Panc1 (cell line): Measurements from ENCODE around the gene CEP85L. TPM values are rescaled to one million over a fixed set of nuclear protein-coding genes. Genes with fewer than 3 reads are reported as not detected.

Experiments
- ATAC-seq: fragments of 200-7000 bp; cut with Tn5 transposase; 2 replicates; pipeline ENCODE4 v1.9.1; 2020; ENCODE audit warnings: mild to moderate bottlenecking, moderate library complexity
- BruUV-seq: library from RNA; stranded (reverse); fragments of 400-500 nt; replicated peaks from 2 replicates; lab custom pipeline; 2021; lab: Mats Ljungman, UMichigan
- CTCF ChIA-PET: fragments of 300-600 bp; sonication (Branson Sonifier 250); formaldehyde crosslinking; loops from one replicate; lab custom pipeline; 2022; ENCODE audit warnings: antibody characterized with exemption; lab: Charles Lee
- POLR2A ChIA-PET: fragments of 300-600 bp; sonication (Branson Sonifier 250); formaldehyde crosslinking; loops from one replicate; lab custom pipeline; 2022; ENCODE audit warnings: antibody characterized with exemption; lab: Charles Lee
- DNase-seq: peaks from one replicate; pipeline ENCODE4 v3.0.0-alpha.2; 2010; ENCODE audit warnings: low read depth, low spot score
- H3K27ac ChIP-seq: 2 replicates; pipeline ENCODE4 v1.5.1; 2011; ENCODE audit warnings: mild to moderate bottlenecking, low read length, inconsistent platforms
- H3K27me3 ChIP-seq: fragments of 200-500 bp; sonication (Bioruptor generic); 2 replicates; pipeline ENCODE4 v1.6.0; 2014; ENCODE audit warnings: low read length, inconsistent platforms; ENCODE audit not compliant: control insufficient read depth, insufficient read depth
- H3K36me3 ChIP-seq: fragments of 200-500 bp; sonication (Bioruptor generic); 2 replicates; pipeline ENCODE4 v1.5.1; 2014; ENCODE audit warnings: inconsistent platforms, mild to moderate bottlenecking, low read length, moderate library complexity; ENCODE audit not compliant: control insufficient read depth, insufficient read depth
- H3K4me1 ChIP-seq: 2 replicates; pipeline ENCODE4 v1.5.1; 2011; ENCODE audit warnings: inconsistent platforms, mild to moderate bottlenecking, low read length, moderate library complexity; ENCODE audit not compliant: control insufficient read depth, insufficient read depth
- H3K4me3 ChIP-seq, 2 experiments: 2 replicates each; pipeline ENCODE4 v1.5.1; 2011 to 2012; ENCODE audit warnings: low read depth in 2 of 2, low read length in 2 of 2, mild to moderate bottlenecking in 2 of 2, inconsistent platforms in 1 of 2, moderate library complexity in 1 of 2
- H3K9me3 ChIP-seq: fragments of 200-500 bp; sonication (Bioruptor generic); 2 replicates; pipeline ENCODE4 v1.5.1; 2014; ENCODE audit warnings: low read depth, mild to moderate bottlenecking, inconsistent platforms, low read length, moderate library complexity; ENCODE audit not compliant: control insufficient read depth, insufficient read depth
- POLR2AphosphoS5 ChIP-seq: IDR thresholded peaks from 2 replicates; pipeline ENCODE4 v1.6.1; 2012; ENCODE audit warnings: mild to moderate bottlenecking, low read depth, low read length, moderate library complexity
- SIN3A ChIP-seq: IDR thresholded peaks from 2 replicates; pipeline ENCODE4 v1.6.1; 2012; ENCODE audit warnings: low read depth, mild to moderate bottlenecking, low read length, moderate library complexity, borderline replicate concordance; ENCODE audit not compliant: insufficient read depth
- TCF7L2 ChIP-seq: IDR thresholded peaks from 2 replicates; pipeline ENCODE4 v1.6.1; 2011; ENCODE audit warnings: mild to moderate bottlenecking, low read depth, low read length, inconsistent platforms
- in situ Hi-C: cut with HindIII; loops from 2 replicates; pipeline ENCODE4 v1.10.0; 2016; ENCODE audit warnings: low sequenced_read_pairs, low pct_unique_long_range_greater_than_20kb
- intact Hi-C: fragments of 100-400 bp; cut with micrococcal nuclease; formaldehyde crosslinking; loops from one replicate; pipeline ENCODE4 v1.10.0; 2022; ENCODE audit not compliant: unreplicated experiment
- total RNA-seq: library from RNA; stranded (reverse); gene quantifications from one replicate; pipeline ENCODE4 v1.2.1, GENCODE V29; 2021; ENCODE audit not compliant: unreplicated experiment
- TF ChIP-seq, protein P1 (sequence below): fragments of 450-650 bp; IDR thresholded peaks from 2 replicates; pipeline ENCODE4 v1.5.1; 2017; ENCODE audit warnings: mild to moderate bottlenecking
- TF ChIP-seq, protein P2 (sequence below), 2 experiments: IDR thresholded peaks; 2 replicates each; pipeline ENCODE4 v1.6.1; 2011 to 2012; ENCODE audit warnings: low read depth in 2 of 2, control low read depth in 1 of 2, low read length in 1 of 2, mild to moderate bottlenecking in 1 of 2, moderate library complexity in 1 of 2; ENCODE audit not compliant: insufficient read depth in 1 of 2

CEP85L gene
- total RNA-seq, 1 experiment from 2014 or later, result 6.7 TPM

DNA sequence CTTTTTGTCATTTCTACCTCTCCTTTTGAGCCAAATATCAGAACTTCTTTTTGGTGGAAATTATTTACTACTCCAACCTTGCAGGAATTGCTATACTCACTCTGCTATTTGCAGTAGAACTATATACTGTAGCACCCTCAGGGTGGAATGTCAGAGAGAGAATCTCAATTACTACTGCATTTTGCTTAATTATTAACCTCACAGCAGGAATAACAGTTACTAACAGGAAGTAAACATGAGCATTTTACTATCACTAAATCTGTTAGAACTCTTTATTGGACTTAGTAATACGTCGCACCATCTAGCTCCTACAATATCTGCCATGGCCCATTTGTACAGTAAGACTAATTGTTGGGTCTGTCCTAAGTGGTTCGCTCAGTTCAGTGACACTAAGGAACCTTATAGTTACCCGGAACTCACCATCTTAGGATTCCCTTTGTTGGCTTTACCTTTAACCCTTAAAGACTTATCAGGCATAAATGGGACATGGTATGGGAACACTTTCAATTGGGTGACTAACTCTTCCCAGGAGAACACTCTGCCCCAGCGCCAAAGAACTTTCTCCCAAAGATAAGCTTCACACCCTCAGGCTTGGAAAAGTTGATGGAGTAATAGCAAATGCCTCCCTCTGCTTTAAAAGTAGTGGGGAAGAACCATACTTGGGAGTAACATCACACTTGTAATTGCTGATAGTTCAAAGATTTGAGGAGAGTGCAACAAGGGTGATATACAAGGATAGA is 64.5 kb downstream of the CEP85L start:
- DNase-seq (no peak), ATAC-seq (no peak)
- H3K27me3 ChIP-seq, result no peaks in the 10 kb centered on the region
- TF ChIP-seq TCF7L2 (no peak), POLR2AphosphoS5 (no peak), SIN3A (no peak)
- TF ChIP-seq, protein P1, sequence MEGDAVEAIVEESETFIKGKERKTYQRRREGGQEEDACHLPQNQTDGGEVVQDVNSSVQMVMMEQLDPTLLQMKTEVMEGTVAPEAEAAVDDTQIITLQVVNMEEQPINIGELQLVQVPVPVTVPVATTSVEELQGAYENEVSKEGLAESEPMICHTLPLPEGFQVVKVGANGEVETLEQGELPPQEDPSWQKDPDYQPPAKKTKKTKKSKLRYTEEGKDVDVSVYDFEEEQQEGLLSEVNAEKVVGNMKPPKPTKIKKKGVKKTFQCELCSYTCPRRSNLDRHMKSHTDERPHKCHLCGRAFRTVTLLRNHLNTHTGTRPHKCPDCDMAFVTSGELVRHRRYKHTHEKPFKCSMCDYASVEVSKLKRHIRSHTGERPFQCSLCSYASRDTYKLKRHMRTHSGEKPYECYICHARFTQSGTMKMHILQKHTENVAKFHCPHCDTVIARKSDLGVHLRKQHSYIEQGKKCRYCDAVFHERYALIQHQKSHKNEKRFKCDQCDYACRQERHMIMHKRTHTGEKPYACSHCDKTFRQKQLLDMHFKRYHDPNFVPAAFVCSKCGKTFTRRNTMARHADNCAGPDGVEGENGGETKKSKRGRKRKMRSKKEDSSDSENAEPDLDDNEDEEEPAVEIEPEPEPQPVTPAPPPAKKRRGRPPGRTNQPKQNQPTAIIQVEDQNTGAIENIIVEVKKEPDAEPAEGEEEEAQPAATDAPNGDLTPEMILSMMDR, result no peak
- TF ChIP-seq, protein P2, sequence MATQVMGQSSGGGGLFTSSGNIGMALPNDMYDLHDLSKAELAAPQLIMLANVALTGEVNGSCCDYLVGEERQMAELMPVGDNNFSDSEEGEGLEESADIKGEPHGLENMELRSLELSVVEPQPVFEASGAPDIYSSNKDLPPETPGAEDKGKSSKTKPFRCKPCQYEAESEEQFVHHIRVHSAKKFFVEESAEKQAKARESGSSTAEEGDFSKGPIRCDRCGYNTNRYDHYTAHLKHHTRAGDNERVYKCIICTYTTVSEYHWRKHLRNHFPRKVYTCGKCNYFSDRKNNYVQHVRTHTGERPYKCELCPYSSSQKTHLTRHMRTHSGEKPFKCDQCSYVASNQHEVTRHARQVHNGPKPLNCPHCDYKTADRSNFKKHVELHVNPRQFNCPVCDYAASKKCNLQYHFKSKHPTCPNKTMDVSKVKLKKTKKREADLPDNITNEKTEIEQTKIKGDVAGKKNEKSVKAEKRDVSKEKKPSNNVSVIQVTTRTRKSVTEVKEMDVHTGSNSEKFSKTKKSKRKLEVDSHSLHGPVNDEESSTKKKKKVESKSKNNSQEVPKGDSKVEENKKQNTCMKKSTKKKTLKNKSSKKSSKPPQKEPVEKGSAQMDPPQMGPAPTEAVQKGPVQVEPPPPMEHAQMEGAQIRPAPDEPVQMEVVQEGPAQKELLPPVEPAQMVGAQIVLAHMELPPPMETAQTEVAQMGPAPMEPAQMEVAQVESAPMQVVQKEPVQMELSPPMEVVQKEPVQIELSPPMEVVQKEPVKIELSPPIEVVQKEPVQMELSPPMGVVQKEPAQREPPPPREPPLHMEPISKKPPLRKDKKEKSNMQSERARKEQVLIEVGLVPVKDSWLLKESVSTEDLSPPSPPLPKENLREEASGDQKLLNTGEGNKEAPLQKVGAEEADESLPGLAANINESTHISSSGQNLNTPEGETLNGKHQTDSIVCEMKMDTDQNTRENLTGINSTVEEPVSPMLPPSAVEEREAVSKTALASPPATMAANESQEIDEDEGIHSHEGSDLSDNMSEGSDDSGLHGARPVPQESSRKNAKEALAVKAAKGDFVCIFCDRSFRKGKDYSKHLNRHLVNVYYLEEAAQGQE (IDR thresholded peaks at IDR 0.05; ENCODE audit: insufficient read depth in 1 of 2, low read depth in 2 of 2, low read length in 1 of 2), result no peak
- no peaks in the 10 kb centered on the region for H3K9me3 ChIP-seq
- intact Hi-C loops (no loop called here), in situ Hi-C loops (no loop called here)
- H3K27ac ChIP-seq, result no peak overlapping the region
- CTCF ChIA-PET, result no interaction called here
- H3K36me3 ChIP-seq, result no peaks in the 10 kb centered on the region
- H3K4me1 ChIP-seq, result no peaks in the 10 kb centered on the region; the same call in 1 of the 2 replicates
- BruUV-seq, result no TSS peak
- H3K4me3 ChIP-seq, result no peak overlapping the region
- POLR2A ChIA-PET, result no interaction called here

DNA sequence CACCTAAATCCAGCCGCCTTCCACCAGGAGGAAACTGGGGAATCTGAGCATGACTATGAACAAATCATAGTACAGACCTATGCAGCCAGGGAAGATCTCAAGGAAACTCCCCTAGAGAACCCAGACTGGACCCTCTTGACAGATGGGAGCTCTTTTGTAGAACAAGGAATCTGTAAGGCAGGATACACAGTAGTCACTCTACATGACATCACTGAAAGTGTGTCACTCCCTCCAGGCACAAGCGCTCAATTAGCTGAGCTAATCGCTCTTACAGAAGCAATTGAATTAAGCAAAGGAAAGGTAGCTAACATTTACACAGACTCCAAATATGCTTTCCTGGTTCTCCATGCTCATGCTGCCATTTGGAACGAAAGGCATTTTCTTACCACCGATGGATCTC is 66.5 kb downstream of the CEP85L start:
- CTCF ChIA-PET, result interaction anchor here (0.6 kb wide), 1 partner anchor 305 kb away, joined by 3 read pairs; no protein-coding TSS in a partner anchor
- TF ChIP-seq POLR2AphosphoS5 (no peak), SIN3A (no peak), TCF7L2 (no peak)
- TF ChIP-seq, protein P2 (IDR thresholded peaks at IDR 0.05; ENCODE audit: insufficient read depth in 1 of 2, low read depth in 2 of 2, low read length in 1 of 2), result no peak
- TF ChIP-seq, protein P1, result no peak
- in situ Hi-C loops (no loop called here), intact Hi-C loops (no loop called here)
- Histone ChIP-seq H3K9me3 (0 out of 2 replicates have a peak, but pooled peaks cover 3% of the 10 kb centered on the region), H3K27ac (no peak overlapping the region), H3K4me1 (no peaks in the 10 kb centered on the region), H3K4me3 (no peak overlapping the region), H3K27me3 (no peaks in the 10 kb centered on the region), H3K36me3 (no peaks in the 10 kb centered on the region)
- ATAC-seq (no peak), DNase-seq (no peak)
- BruUV-seq, result no TSS peak
- POLR2A ChIA-PET, result no interaction called here
